Keratinocyte (primary cell): ENCODE results near the gene NUP153. TPM values are rescaled to one million over a fixed set of nuclear protein-coding genes. Genes with fewer than 3 reads are reported as not detected.

Source experiments
- DNase-seq: peaks from one replicate; pipeline ENCODE4 v3.0.0-alpha.2; 2011; ENCODE audit warnings: low read depth, missing footprints, low spot score
- FAIRE-seq: peaks from 2 replicates; lab custom pipeline; 2011; peaks lifted over from hg19 to GRCh38; lab: Jason Lieb, UNC
- H2AFZ ChIP-seq: 2 replicates; pipeline ENCODE4 v1.6.0; 2012; ENCODE audit warnings: low read length, control low read depth, inconsistent platforms; ENCODE audit not compliant: control insufficient read depth
- H3K27ac ChIP-seq: 2 replicates; pipeline ENCODE4 v1.5.1; 2011; ENCODE audit warnings: low read length; ENCODE audit not compliant: control insufficient read depth, insufficient read depth
- H3K27me3 ChIP-seq: 3 replicates; pipeline ENCODE4 v1.6.0; 2011; ENCODE audit warnings: low read length; ENCODE audit not compliant: control insufficient read depth, insufficient read depth; ENCODE audit errors: extremely low read depth
- H3K36me3 ChIP-seq, 2 experiments: 2 replicates in 1 of 2; 3 replicates in 1 of 2; pipeline ENCODE4 v1.5.1; 2011; ENCODE audit warnings: low read length in 2 of 2, mild to moderate bottlenecking in 1 of 2; ENCODE audit not compliant: control insufficient read depth in 2 of 2, insufficient read depth in 2 of 2; ENCODE audit errors: extremely low read depth in 1 of 2
- H3K4me1 ChIP-seq: 3 replicates; pipeline ENCODE4 v1.5.1; 2011; ENCODE audit warnings: low read length; ENCODE audit not compliant: control insufficient read depth, insufficient read depth; ENCODE audit errors: extremely low read depth
- H3K4me2 ChIP-seq: 3 replicates; pipeline ENCODE4 v1.6.0; 2011; ENCODE audit warnings: low read depth, low read length; ENCODE audit not compliant: control insufficient read depth, insufficient read depth; ENCODE audit errors: extremely low read depth
- H3K4me3 ChIP-seq, 3 experiments: fragments of 200-600 bp in 1 of 3; sonication (generic) in 1 of 3; 2 replicates in 2 of 3; 3 replicates in 1 of 3; pipeline ENCODE4 v1.5.1; 2011 to 2016; ENCODE audit warnings: low read length in 3 of 3, mild to moderate bottlenecking in 3 of 3, control low read depth in 2 of 3, inconsistent platforms in 1 of 3, low read depth in 1 of 3, mixed read lengths in 1 of 3, mixed run types in 1 of 3, moderate library complexity in 1 of 3; ENCODE audit not compliant: control insufficient read depth in 2 of 3, insufficient read depth in 2 of 3; ENCODE audit errors: extremely low read depth in 1 of 3
- H3K79me2 ChIP-seq: 2 replicates; pipeline ENCODE4 v1.6.0; 2012; ENCODE audit warnings: low read length; ENCODE audit not compliant: control insufficient read depth, insufficient read depth
- H3K9ac ChIP-seq: 3 replicates; pipeline ENCODE4 v1.6.0; 2011; ENCODE audit warnings: low read length; ENCODE audit not compliant: control insufficient read depth, insufficient read depth; ENCODE audit errors: extremely low read depth
- H3K9me1 ChIP-seq: 3 replicates; pipeline ENCODE4 v1.6.0; 2011; ENCODE audit warnings: low read length; ENCODE audit not compliant: control insufficient read depth, insufficient read depth; ENCODE audit errors: extremely low read depth
- H3K9me3 ChIP-seq: 2 replicates; pipeline ENCODE4 v1.5.1; 2012; ENCODE audit warnings: low read depth, low read length; ENCODE audit not compliant: control insufficient read depth
- H4K20me1 ChIP-seq: 3 replicates; pipeline ENCODE4 v1.6.0; 2011; ENCODE audit warnings: low read length; ENCODE audit not compliant: control insufficient read depth, insufficient read depth; ENCODE audit errors: extremely low read depth
- CTCF ChIP-seq, 3 experiments: IDR thresholded peaks in 1 of 3; conservative IDR thresholded peaks in 1 of 3; optimal IDR thresholded peaks in 1 of 3; 2 replicates in 2 of 3; 3 replicates in 1 of 3; pipeline versions ENCODE3 to v1.5.1; 2011; ENCODE audit warnings: low read length in 3 of 3, mild to moderate bottlenecking in 3 of 3, moderate library complexity in 2 of 3, control low read depth in 1 of 3, inconsistent platforms in 1 of 3; ENCODE audit not compliant: insufficient read depth in 2 of 3; ENCODE audit errors: extremely low read depth in 1 of 3
- EZH2 ChIP-seq: IDR thresholded peaks from one replicate; pipeline ENCODE4 v1.6.1; 2012; ENCODE audit warnings: inconsistent platforms, mild to moderate bottlenecking, low read length, moderate library complexity
- dilution Hi-C: fragments of 300-500 bp; cut with MboI; formaldehyde crosslinking; loops from one replicate; pipeline ENCODE4 v1.7.0; 2020; ENCODE audit warnings: low sequenced_read_pairs; ENCODE audit not compliant: extremely low pct_ligation_motif_present
- polyA plus RNA-seq, 5 experiments: library from polyadenylated mRNA; depleted of rRNA in 3 of 5; stranded (reverse) in 3 of 5; stranded (forward) in 1 of 5; unstranded in 1 of 5; fragments of >200 nt; gene quantifications; 1 replicate in 1 of 5; 2 replicates in 3 of 5; 3 replicates in 1 of 5; pipeline versions ENCODE4 v1.2.1 to v1.2.3, GENCODE V29; 2011 to 2012; ENCODE audit warnings: missing spikeins in 2 of 5, low read depth in 1 of 5, low replicate concordance in 1 of 5

Gene NUP153
- polyA plus RNA-seq, 1 donor (not counting 4 experiments of a cell fraction or from before 2014, with no cell fraction given): 27.6 TPM

DNA sequence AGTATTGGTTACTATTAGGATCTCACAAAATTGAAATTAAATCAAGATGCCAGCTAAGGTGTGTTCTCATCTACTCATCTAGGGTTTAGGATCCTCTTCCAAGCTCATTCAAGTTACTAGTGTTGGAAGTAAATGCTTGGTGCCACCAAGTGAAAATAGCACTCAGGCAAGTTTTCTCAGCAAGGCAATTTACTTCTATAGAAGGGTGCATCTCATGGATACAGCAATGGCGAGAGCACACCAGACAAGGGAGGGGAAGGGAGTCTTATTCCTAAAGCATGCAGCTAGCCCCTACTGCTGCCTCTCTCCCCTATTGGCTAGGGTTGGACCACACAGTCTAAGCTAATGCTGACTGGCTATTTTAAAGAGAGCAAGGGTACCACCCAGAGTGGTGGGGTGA lies 129.7 kb downstream of the NUP153 start:
- no peak overlapping the region for H3K9ac ChIP-seq
- no peak overlapping the region for H2AFZ ChIP-seq
- no peaks in the 10 kb centered on the region for H3K9me1 ChIP-seq
- peaks cover 3% of the 10 kb centered on the region for H3K9me3 ChIP-seq
- H4K20me1 ChIP-seq: no peaks in the 10 kb centered on the region
- H3K79me2 ChIP-seq: no peaks in the 10 kb centered on the region
- no peaks in the 10 kb centered on the region for H3K36me3 ChIP-seq
- H3K4me2 ChIP-seq: no peak overlapping the region
- FAIRE-seq (no peak), DNase-seq (no peak)
- H3K27ac ChIP-seq: no peak overlapping the region
- H3K4me3 ChIP-seq: no peak overlapping the region
- TF ChIP-seq EZH2: no peak
- TF ChIP-seq CTCF (optimal IDR thresholded peaks at IDR 0.05 in 1 of 3, IDR thresholded peaks at IDR 0.05 in 1 of 3, conservative IDR thresholded peaks at IDR 0.05 in 1 of 3; ENCODE audit: extremely low read depth in 1 of 3, insufficient read depth in 2 of 3, low read length in 3 of 3): no peak
- dilution Hi-C loops: loop anchor here (25.0 kb wide), 1 partner anchor 415 kb away; no protein-coding TSS in a partner anchor
- H3K4me1 ChIP-seq: no peaks in the 10 kb centered on the region
- no peaks in the 10 kb centered on the region for H3K27me3 ChIP-seq

GRCh38 chr6:17574866-17575560 lies 131.7 kb downstream of the NUP153 start:
- Histone ChIP-seq H3K36me3 (no peaks in the 10 kb centered on the region), H3K4me3 (no peak overlapping the region), H4K20me1 (no peaks in the 10 kb centered on the region), H3K27me3 (no peaks in the 10 kb centered on the region), H3K9me1 (no peaks in the 10 kb centered on the region), H2AFZ (no peak overlapping the region), H3K4me2 (no peak overlapping the region), H3K4me1 (no peaks in the 10 kb centered on the region), H3K79me2 (no peaks in the 10 kb centered on the region), H3K27ac (no peak overlapping the region), H3K9ac (no peak overlapping the region), H3K9me3 (peaks cover 3% of the 10 kb centered on the region)
- dilution Hi-C loops: loop anchor here (25.0 kb wide), 1 partner anchor 413 kb away; no protein-coding TSS in a partner anchor
- no peak for DNase-seq
- no peak for FAIRE-seq
- TF ChIP-seq CTCF (optimal IDR thresholded peaks at IDR 0.05 in 1 of 3, IDR thresholded peaks at IDR 0.05 in 1 of 3, conservative IDR thresholded peaks at IDR 0.05 in 1 of 3; ENCODE audit: extremely low read depth in 1 of 3, insufficient read depth in 2 of 3, low read length in 3 of 3) (no peak), EZH2 (no peak)
